ENCODE results near the gene OPCML.

Gene OPCML

GRCh38 chr11:132944569-132944944 is 587.7 kb downstream of the OPCML start:
- H2AFZ ChIP-seq (ENCODE audit: low read length, unreplicated experiment), result no peak overlapping the region
- no peaks in the 10 kb centered on the region for H3K79me2 ChIP-seq (ENCODE audit: control insufficient read depth, insufficient read depth, low read length, unreplicated experiment)
- no peaks in the 10 kb centered on the region for H3K4me1 ChIP-seq (ENCODE audit: control insufficient read depth, insufficient read depth, low read length, unreplicated experiment)
- no peak overlapping the region for H3K27ac ChIP-seq (ENCODE audit: low read depth, low read length)
- peaks cover 39% of the 10 kb centered on the region for H3K27me3 ChIP-seq (ENCODE audit: insufficient read depth, low read length)
- H3K36me3 ChIP-seq (ENCODE audit: insufficient read depth, low read length), result no peaks in the 10 kb centered on the region
- H3K4me3 ChIP-seq (ENCODE audit: low read depth, low read length), result no peak overlapping the region

DNA sequence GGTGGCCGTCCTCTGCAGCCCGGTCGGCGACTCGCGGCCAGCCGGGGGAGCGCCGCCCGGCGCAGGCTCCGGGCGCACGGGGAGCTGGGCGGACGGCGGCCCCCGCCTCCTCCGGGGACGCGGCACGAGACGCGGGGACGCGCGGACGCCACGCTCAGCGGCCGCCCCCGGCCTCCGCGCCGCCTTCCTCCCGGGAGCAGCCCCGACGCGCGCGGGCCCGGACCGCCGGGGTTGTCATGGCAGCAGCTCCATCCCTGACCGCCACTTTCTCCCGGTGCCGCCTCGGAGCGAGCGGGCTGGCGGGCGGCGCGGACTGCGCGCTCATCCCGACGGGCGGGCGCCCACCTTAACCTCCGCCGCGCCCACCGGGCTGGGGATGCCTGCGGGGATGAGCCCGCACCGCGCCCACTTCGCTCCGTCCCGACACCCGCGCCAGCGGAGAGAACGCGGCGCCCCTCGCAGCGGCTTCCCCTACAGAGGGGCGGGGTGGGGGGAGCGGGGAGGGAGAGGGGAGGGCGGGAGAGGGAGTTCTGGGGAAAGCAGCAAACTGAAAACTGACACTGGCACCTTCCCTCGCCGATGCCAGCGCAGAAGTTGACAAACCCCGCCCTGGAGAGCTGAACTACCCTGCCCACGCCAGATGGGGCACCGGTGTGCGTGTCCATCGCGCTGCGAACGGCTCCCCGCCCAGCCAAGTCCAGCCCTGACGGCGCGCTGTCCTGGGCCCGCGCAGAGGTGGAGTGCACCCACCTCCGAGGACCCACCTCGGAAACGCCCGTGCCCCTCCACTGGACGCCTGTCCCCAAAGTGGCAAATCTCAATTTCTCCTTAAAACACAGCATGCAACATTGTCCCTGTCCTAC is 588.4 kb downstream of the OPCML start:
- Histone ChIP-seq H2AFZ (ENCODE audit: low read length, unreplicated experiment) (no peak overlapping the region), H3K27me3 (ENCODE audit: insufficient read depth, low read length) (peaks cover 39% of the 10 kb centered on the region), H3K4me3 (ENCODE audit: low read depth, low read length) (no peak overlapping the region), H3K27ac (ENCODE audit: low read depth, low read length) (no peak overlapping the region), H3K4me1 (ENCODE audit: control insufficient read depth, insufficient read depth, low read length, unreplicated experiment) (no peaks in the 10 kb centered on the region), H3K79me2 (ENCODE audit: control insufficient read depth, insufficient read depth, low read length, unreplicated experiment) (no peaks in the 10 kb centered on the region), H3K36me3 (ENCODE audit: insufficient read depth, low read length) (no peaks in the 10 kb centered on the region)

DNA sequence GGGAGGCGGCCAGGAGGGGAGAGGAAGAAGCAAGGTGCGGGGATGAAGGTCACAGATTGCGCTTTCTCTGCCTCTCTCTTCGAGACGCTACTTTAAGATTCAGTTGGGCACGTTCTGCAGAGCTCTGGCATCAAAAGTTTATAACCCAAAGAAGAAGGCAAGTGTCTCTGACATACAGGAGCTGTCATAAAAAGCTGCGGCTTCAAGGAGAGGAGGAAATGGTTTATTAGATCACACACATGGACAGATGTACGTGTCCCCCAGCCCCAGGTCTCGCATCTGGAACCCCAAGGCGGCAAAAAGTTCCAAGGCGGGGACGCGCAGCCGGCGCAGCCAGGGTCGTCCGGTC is 589.0 kb downstream of the OPCML start:
- no peak overlapping the region for H3K27ac ChIP-seq (ENCODE audit: low read depth, low read length)
- no peaks in the 10 kb centered on the region for H3K36me3 ChIP-seq (ENCODE audit: insufficient read depth, low read length)
- no peak overlapping the region for H2AFZ ChIP-seq (ENCODE audit: low read length, unreplicated experiment)
- no peaks in the 10 kb centered on the region for H3K4me1 ChIP-seq (ENCODE audit: control insufficient read depth, insufficient read depth, low read length, unreplicated experiment)
- H3K27me3 ChIP-seq (ENCODE audit: insufficient read depth, low read length), result peaks cover 39% of the 10 kb centered on the region
- H3K4me3 ChIP-seq (ENCODE audit: low read depth, low read length), result no peak overlapping the region
- no peaks in the 10 kb centered on the region for H3K79me2 ChIP-seq (ENCODE audit: control insufficient read depth, insufficient read depth, low read length, unreplicated experiment)

DNA sequence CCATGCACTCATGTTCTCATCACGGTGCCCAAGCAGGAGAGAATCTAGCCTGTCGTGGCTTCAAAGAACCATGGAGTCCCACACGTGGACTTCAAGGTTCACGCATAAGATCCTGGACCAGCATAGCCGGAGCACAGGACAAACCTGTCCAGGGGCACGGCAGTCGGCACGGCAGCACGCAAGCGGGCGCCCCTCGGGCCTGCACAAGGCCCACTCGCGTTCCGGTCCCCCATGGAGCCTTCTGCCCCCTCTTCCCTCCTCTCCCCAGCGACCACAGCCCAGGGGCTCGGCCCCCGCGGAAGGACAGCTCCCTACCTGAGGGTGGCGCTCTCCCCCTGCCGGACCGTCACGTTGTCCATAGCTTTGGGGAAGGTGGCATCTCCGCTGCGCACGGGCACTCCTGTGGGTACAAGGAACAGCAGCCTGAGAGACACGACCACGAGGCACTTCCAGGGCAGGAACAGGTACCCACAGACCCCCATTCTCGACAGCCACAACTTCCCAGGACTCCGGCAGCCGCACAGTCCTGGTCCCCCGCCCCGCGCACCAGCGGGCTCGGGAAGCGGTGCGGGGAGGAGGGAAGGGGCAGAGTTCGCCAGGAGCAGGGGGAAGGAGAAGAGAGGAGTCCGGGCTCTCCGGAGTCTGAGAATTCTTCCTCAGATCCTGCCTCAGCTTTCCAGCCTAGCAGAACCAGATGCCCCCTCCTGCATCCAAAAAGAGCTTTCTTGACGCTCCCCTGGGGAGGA is 589.5 kb downstream of the OPCML start:
- no peak overlapping the region for H3K4me3 ChIP-seq (ENCODE audit: low read depth, low read length)
- H3K79me2 ChIP-seq (ENCODE audit: control insufficient read depth, insufficient read depth, low read length, unreplicated experiment), result no peaks in the 10 kb centered on the region

DNA sequence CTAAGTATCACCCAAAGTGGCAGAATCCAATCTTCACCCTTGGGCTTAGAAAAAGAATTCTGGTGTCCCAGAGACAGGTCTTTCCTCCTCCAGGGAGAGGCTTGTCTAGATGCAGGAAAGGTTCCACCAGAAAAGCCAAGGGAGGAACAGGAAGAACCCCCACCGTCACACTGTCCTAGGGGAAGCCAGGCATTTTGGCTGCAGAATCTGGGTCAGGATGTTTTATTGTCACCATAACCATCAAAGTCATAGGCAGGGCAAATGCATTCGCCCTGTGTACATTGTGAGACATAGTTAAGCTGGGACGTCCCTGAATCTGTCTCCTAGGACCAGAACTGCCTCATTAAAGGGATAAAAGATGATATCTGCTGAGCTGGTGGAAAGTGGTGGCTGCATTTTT is 590.5 kb downstream of the OPCML start:
- H3K79me2 ChIP-seq (ENCODE audit: control insufficient read depth, insufficient read depth, low read length, unreplicated experiment), result no peaks in the 10 kb centered on the region
- H3K27ac ChIP-seq (ENCODE audit: low read depth, low read length), result no peak overlapping the region
- no peak overlapping the region for H2AFZ ChIP-seq (ENCODE audit: low read length, unreplicated experiment)
- H3K36me3 ChIP-seq (ENCODE audit: insufficient read depth, low read length), result no peaks in the 10 kb centered on the region
- no peak overlapping the region for H3K4me3 ChIP-seq (ENCODE audit: low read depth, low read length)
- no peaks in the 10 kb centered on the region for H3K4me1 ChIP-seq (ENCODE audit: control insufficient read depth, insufficient read depth, low read length, unreplicated experiment)
- peaks cover 39% of the 10 kb centered on the region for H3K27me3 ChIP-seq (ENCODE audit: insufficient read depth, low read length)

More for the DNA sequence above, 589.5 kb downstream of the OPCML start:
- no peak overlapping the region for H3K27ac ChIP-seq (ENCODE audit: low read depth, low read length)
- H3K4me1 ChIP-seq (ENCODE audit: control insufficient read depth, insufficient read depth, low read length, unreplicated experiment), result no peaks in the 10 kb centered on the region
- H3K27me3 ChIP-seq (ENCODE audit: insufficient read depth, low read length), result peaks cover 39% of the 10 kb centered on the region
- no peak overlapping the region for H2AFZ ChIP-seq (ENCODE audit: low read length, unreplicated experiment)
- no peaks in the 10 kb centered on the region for H3K36me3 ChIP-seq (ENCODE audit: insufficient read depth, low read length)

DNA sequence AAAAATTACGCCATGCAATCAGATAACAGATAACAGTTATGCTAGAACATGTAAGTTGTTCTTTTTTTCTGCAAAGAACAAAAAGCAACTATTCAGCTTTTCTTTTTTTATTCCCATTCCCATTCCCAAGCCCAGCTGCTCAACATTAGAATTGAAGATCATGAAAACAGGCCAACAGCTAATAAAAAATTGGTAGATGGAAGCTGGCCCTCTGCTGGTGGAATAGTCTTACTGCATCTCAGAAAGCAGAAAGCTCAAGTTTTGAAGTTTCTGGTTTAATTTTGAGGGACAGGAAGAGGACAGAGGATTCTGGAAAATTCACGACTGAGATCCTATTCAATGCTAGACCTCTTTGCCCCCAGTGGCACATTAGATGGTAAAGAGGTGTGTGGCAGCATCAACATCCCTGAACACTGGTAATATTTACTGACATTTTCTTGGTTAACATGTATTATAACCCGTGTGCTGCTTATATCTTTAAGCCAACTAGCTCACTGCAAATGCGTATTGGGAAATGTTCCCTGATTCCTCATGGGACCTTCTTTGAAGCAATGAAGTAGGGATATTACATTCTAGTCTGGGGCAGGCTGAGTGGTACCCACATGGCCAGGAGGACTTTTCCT is 591.2 kb downstream of the OPCML start:
- no peaks in the 10 kb centered on the region for H3K79me2 ChIP-seq (ENCODE audit: control insufficient read depth, insufficient read depth, low read length, unreplicated experiment)
- H3K36me3 ChIP-seq (ENCODE audit: insufficient read depth, low read length), result no peaks in the 10 kb centered on the region
- no peak overlapping the region for H3K4me3 ChIP-seq (ENCODE audit: low read depth, low read length)
- no peaks in the 10 kb centered on the region for H3K4me1 ChIP-seq (ENCODE audit: control insufficient read depth, insufficient read depth, low read length, unreplicated experiment)
- peaks cover 39% of the 10 kb centered on the region for H3K27me3 ChIP-seq (ENCODE audit: insufficient read depth, low read length)
- H2AFZ ChIP-seq (ENCODE audit: low read length, unreplicated experiment), result no peak overlapping the region
- H3K27ac ChIP-seq (ENCODE audit: low read depth, low read length), result no peak overlapping the region

GRCh38 chr11:132937016-132937415 is 595.3 kb downstream of the OPCML start:
- Histone ChIP-seq H3K27me3 (ENCODE audit: insufficient read depth, low read length) (peaks cover 9% of the 10 kb centered on the region), H3K36me3 (ENCODE audit: insufficient read depth, low read length) (no peaks in the 10 kb centered on the region), H3K4me3 (ENCODE audit: low read depth, low read length) (no peak overlapping the region)

DNA sequence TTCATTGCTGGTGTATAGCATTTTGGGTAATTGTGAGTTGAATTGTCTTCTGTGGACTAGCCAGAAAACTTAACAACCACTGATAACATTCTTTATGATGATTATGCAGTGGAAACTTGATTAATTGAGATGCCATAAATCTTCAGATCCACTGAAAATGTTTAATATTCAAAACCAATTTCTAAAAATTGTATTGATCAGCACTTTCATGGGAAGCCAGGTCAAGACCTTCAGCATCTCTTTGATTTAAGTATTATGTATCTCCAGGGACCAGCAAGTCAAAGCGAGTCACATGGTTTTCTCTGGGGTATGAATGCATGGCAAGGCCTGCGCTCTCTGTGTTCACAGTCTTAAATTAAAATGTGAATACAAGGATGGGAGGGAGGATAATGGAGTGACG is 596.9 kb downstream of the OPCML start:
- H3K79me2 ChIP-seq (ENCODE audit: control insufficient read depth, insufficient read depth, low read length, unreplicated experiment), result no peaks in the 10 kb centered on the region
- H3K27ac ChIP-seq (ENCODE audit: low read depth, low read length), result no peak overlapping the region
- H3K4me1 ChIP-seq (ENCODE audit: control insufficient read depth, insufficient read depth, low read length, unreplicated experiment), result no peaks in the 10 kb centered on the region
- H2AFZ ChIP-seq (ENCODE audit: low read length, unreplicated experiment), result no peak overlapping the region
- no peaks in the 10 kb centered on the region for H3K36me3 ChIP-seq (ENCODE audit: insufficient read depth, low read length)
- no peak overlapping the region for H3K4me3 ChIP-seq (ENCODE audit: low read depth, low read length)
- no peaks in the 10 kb centered on the region for H3K27me3 ChIP-seq (ENCODE audit: insufficient read depth, low read length)

More at GRCh38 chr11:132937016-132937415, 595.3 kb downstream of the OPCML start:
- no peak overlapping the region for H3K27ac ChIP-seq (ENCODE audit: low read depth, low read length)
- no peaks in the 10 kb centered on the region for H3K79me2 ChIP-seq (ENCODE audit: control insufficient read depth, insufficient read depth, low read length, unreplicated experiment)
- H2AFZ ChIP-seq (ENCODE audit: low read length, unreplicated experiment), result no peak overlapping the region
- H3K4me1 ChIP-seq (ENCODE audit: control insufficient read depth, insufficient read depth, low read length, unreplicated experiment), result no peaks in the 10 kb centered on the region

- no peak overlapping the region for H3K27ac ChIP-seq (ENCODE audit: low read depth, low read length)
- H2AFZ ChIP-seq (ENCODE audit: low read length, unreplicated experiment), result no peak overlapping the region
- no peaks in the 10 kb centered on the region for H3K36me3 ChIP-seq (ENCODE audit: insufficient read depth, low read length)
- H3K4me1 ChIP-seq (ENCODE audit: control insufficient read depth, insufficient read depth, low read length, unreplicated experiment), result no peaks in the 10 kb centered on the region
- no peaks in the 10 kb centered on the region for H3K79me2 ChIP-seq (ENCODE audit: control insufficient read depth, insufficient read depth, low read length, unreplicated experiment)
- no peak overlapping the region for H3K4me3 ChIP-seq (ENCODE audit: low read depth, low read length)
- no peaks in the 10 kb centered on the region for H3K27me3 ChIP-seq (ENCODE audit: insufficient read depth, low read length)
Observed at GRCh38 chr11:132933703-132934102, 598.6 kb downstream of the OPCML start.

- H3K79me2 ChIP-seq (ENCODE audit: control insufficient read depth, insufficient read depth, low read length, unreplicated experiment), result no peaks in the 10 kb centered on the region
- H3K27ac ChIP-seq (ENCODE audit: low read depth, low read length), result no peak overlapping the region
- H3K4me3 ChIP-seq (ENCODE audit: low read depth, low read length), result no peak overlapping the region
- H3K4me1 ChIP-seq (ENCODE audit: control insufficient read depth, insufficient read depth, low read length, unreplicated experiment), result no peaks in the 10 kb centered on the region
- no peaks in the 10 kb centered on the region for H3K27me3 ChIP-seq (ENCODE audit: insufficient read depth, low read length)
- no peak overlapping the region for H2AFZ ChIP-seq (ENCODE audit: low read length, unreplicated experiment)
- H3K36me3 ChIP-seq (ENCODE audit: insufficient read depth, low read length), result no peaks in the 10 kb centered on the region
Observed at GRCh38 chr11:132925825-132926469, 606.4 kb downstream of the OPCML start.
